Gastrocnemius medialis (tissue), 4 donors: ENCODE measurements around the gene FOXP2. TPM values are rescaled to one million over a fixed set of nuclear protein-coding genes. Genes with fewer than 3 reads are reported as not detected.

Experiments
- ATAC-seq, 2 donors: fragments of 150-250 bp; one replicate each; pipeline ENCODE4 v1.9.1; 2016
- DNase-seq, 2 donors: peaks; one replicate each; pipeline ENCODE4 v3.0.0-alpha.2; 2019
- H3K27ac ChIP-seq, 4 donors: fragments of 200-600 bp; sonication (generic); 1 replicate in 1 of 4; 2 replicates in 3 of 4; pipeline ENCODE4 v1.5.1; 2016 to 2018; ENCODE audit warnings: mild to moderate bottlenecking in 2 of 4, moderate library complexity in 1 of 4
- H3K27me3 ChIP-seq, 3 donors: fragments of 200-600 bp; sonication (generic) in 2 of 3; 1 replicate in 1 of 3; 2 replicates in 2 of 3; pipeline versions ENCODE4 v1.5.1 to v1.6.0; 2016 to 2019; ENCODE audit warnings: mild to moderate bottlenecking in 1 of 3, moderate library complexity in 1 of 3
- H3K36me3 ChIP-seq, 2 donors: fragments of 200-600 bp; sonication (generic) in 1 of 2; one replicate each; pipeline ENCODE4 v1.5.1; 2017 to 2018
- H3K4me1 ChIP-seq, 2 donors: fragments of 200-600 bp; sonication (generic) in 1 of 2; one replicate each; pipeline ENCODE4 v1.5.1; 2016 to 2017; ENCODE audit warnings: mild to moderate bottlenecking in 2 of 2
- H3K4me3 ChIP-seq, 4 donors: fragments of 200-600 bp; sonication (generic) in 3 of 4; 1 replicate in 1 of 4; 2 replicates in 3 of 4; pipeline ENCODE4 v1.5.1; 2016 to 2019; ENCODE audit warnings: mild to moderate bottlenecking in 2 of 4
- H3K9me3 ChIP-seq, 3 donors: fragments of 200-600 bp; sonication (generic) in 2 of 3; 1 replicate in 1 of 3; 2 replicates in 2 of 3; pipeline ENCODE4 v1.5.1; 2016 to 2019
- POLR2A ChIP-seq, 2 donors: fragments of 450-650 bp; IDR thresholded peaks; one replicate each; pipeline ENCODE4 v1.6.1; 2017; ENCODE audit warnings: antibody characterized with exemption in 2 of 2, mild to moderate bottlenecking in 2 of 2, moderate library complexity in 2 of 2
- in situ Hi-C, 4 donors: fragments of 200-750 bp; cut with MboI; loops; one replicate each; pipeline versions ENCODE4 v1.15.0 to v1.8.0; 2017; ENCODE audit warnings: low sequenced_read_pairs in 4 of 4
- intact Hi-C: fragments of 100-400 bp; cut with DNase I; formaldehyde crosslinking; loops from one replicate; pipeline ENCODE4 v1.15.1; 2023; ENCODE audit warnings: low total_unique reads
- total RNA-seq, 4 donors: library from RNA; depleted of rRNA; stranded (reverse); fragments of >200 nt; gene quantifications; one replicate each; pipeline versions ENCODE4 v1.1.0 to v1.2.3, GENCODE V29; 2016
- TF ChIP-seq, protein P1 (sequence below), 5 experiments: fragments of 450-650 bp in 3 of 5; fragments of 200-600 bp in 2 of 5; sonication (generic) in 2 of 5; IDR thresholded peaks in 4 of 5; conservative IDR thresholded peaks in 1 of 5; 1 replicate in 4 of 5; 2 replicates in 1 of 5; pipeline ENCODE4 v1.5.1; 2016 to 2019; ENCODE audit warnings: antibody characterized with exemption in 5 of 5, mild to moderate bottlenecking in 3 of 5, moderate library complexity in 3 of 5

The FOXP2 gene
- total RNA-seq, 4 donors from 2014 or later: 4.9 to 16.9 (median 7.5) TPM

DNA sequence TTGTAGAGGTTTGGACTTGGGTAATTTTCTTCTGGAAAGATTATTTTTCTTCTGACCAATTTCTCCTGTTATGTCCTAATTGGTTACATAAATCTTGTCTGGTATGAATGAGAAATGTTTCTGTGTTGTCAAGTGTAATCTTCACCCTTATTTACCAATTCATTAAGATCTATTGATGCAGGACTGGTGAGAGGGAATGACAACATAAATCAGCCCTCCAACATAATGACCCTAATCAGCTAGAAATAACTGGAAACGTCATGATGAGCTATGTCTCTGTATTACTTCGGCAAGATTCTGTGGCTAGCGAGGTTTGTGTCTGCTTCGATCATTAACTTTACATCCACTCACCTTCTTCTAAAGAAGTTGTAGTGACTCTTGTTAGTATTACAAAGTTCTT is 3.5 kb downstream of the FOXP2 start:
- peaks cover 71 to 74% of the 10 kb centered on the region in 2 donors for H3K4me1 ChIP-seq
- no peaks in the 10 kb centered on the region for H3K27me3 ChIP-seq
- H3K36me3 ChIP-seq: no peaks in the 10 kb centered on the region
- peak overlapping the region in 2 of 4 donors; percentile 17 to 45 for H3K4me3 ChIP-seq
- H3K27ac ChIP-seq: peak overlapping the region; percentile 2 to 84 (median 41)
- intact Hi-C loops: loop anchor here (5.0 to 10.0 kb wide), 3 partner anchors 117 to 503 kb away; partner anchors contain the start of gene PPP1R3A
- TF ChIP-seq, protein P1, sequence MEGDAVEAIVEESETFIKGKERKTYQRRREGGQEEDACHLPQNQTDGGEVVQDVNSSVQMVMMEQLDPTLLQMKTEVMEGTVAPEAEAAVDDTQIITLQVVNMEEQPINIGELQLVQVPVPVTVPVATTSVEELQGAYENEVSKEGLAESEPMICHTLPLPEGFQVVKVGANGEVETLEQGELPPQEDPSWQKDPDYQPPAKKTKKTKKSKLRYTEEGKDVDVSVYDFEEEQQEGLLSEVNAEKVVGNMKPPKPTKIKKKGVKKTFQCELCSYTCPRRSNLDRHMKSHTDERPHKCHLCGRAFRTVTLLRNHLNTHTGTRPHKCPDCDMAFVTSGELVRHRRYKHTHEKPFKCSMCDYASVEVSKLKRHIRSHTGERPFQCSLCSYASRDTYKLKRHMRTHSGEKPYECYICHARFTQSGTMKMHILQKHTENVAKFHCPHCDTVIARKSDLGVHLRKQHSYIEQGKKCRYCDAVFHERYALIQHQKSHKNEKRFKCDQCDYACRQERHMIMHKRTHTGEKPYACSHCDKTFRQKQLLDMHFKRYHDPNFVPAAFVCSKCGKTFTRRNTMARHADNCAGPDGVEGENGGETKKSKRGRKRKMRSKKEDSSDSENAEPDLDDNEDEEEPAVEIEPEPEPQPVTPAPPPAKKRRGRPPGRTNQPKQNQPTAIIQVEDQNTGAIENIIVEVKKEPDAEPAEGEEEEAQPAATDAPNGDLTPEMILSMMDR (IDR thresholded peaks at IDR 0.05 in 4 of 5, conservative IDR thresholded peaks at IDR 0.05 in 1 of 5): no peak
- TF ChIP-seq POLR2A (IDR thresholded peaks at IDR 0.05): no peak
- ATAC-seq (no peak), DNase-seq (no peak)
- in situ Hi-C loops: loop anchor here in 3 of 4 donors (10.0 to 25.0 kb wide), 3 partner anchors 331 to 506 kb away; partner anchors contain the start of gene PPP1R3A (in 1 of the 3)
- no peaks in the 10 kb centered on the region for H3K9me3 ChIP-seq

DNA sequence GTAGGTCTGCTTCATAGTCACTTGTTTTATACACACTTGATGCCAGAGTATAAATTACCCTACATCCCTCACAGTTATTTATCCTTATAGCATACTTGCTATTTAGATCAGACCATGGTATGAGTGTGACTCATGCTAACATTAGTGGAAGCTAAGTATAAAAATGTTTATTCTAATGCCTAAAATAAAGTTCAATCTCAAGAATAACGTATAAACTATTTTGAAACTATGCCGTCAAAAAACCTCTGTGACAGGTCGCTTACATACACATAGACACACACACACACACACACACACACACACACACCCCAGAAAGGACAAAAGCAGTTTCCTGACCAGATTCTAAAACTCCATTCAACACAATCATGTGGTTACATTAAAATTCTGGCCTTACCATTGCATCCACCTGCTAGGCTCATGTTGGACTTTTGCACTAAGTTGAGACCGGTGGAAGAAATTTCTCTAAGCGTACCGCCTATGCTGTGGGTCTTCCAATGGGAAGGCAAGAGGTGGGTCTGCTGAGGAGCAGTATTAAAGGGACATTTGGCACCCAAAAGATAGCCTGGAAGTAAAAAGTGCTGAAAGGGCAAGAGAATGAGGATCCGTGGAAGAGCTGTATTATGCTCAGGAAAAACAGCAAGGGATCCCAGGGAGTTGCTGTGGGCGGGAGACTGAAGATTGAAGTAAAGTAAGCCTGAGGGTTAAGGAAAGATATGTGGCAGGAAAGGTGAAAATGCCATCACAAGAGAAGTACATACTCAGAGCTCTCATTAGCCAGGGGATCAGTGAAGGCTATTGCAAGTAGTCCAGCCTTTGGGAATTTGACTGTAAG is 5.0 kb downstream of the FOXP2 start:
- intact Hi-C loops: loop anchor here (5.0 to 10.0 kb wide), 3 partner anchors 115 to 505 kb away; partner anchors contain the start of gene PPP1R3A
- no peak overlapping the region for H3K4me3 ChIP-seq

DNA sequence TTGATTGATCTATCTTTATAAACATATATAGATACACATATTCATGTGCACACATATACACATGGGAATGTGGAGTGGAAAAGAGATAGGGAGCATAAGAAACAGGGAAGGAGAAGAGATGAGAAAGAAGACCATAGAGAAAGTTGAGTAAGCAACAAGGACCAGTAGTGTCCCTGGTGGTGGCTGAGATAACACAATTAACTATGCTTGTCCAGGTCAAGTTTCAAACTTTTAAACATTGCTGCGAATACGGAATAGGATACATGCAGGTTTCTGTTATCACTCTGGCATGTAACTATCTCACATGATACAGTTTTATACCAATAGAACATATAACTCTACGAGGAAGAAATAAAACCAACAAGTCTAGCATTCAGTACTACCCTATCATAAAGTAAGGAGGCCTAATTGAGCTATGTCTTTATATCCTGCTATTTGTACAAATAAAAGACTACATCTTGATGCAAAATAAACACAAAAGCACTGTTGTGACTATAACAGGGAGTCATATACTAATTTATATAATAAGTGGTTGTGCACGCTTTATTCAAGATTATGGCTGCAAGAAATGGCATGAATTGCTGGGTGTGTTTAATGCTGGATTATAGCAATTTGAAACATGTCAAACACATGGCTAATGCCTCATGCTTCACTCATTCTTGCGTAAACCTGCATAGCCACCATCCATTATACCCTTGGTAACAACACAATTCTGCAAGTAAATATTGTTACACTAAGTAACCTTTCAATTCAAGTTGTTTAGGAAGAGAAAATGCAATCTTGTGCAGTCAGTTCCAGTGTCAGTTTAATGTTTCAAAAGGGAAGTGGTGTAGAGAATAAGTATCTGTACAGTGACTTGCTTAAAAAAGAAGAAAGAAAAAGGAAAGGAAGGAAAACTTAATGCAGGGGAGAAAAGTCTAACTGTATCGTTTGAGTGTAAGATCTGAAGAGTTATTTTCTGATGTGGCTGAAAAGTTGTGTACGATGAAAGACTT is 8.2 kb downstream of the FOXP2 start:
- no peak overlapping the region for H3K4me3 ChIP-seq
- H3K27ac ChIP-seq: peak overlapping the region in 3 of 4 donors; percentile 6 to 57 (median 19)
- peaks cover 43 to 66% of the 10 kb centered on the region in 2 donors for H3K4me1 ChIP-seq
- H3K9me3 ChIP-seq: no peaks in the 10 kb centered on the region
- DNase-seq (no peak), ATAC-seq (peak; percentile 41 to 75)
- intact Hi-C loops: no loop called here
- H3K36me3 ChIP-seq: no peaks in the 10 kb centered on the region
- H3K27me3 ChIP-seq: no peaks in the 10 kb centered on the region
- in situ Hi-C loops: loop anchor here in 3 of 4 donors (25.0 kb wide), 2 partner anchors 336 to 511 kb away; partner anchors contain the start of gene PPP1R3A (in 1 of the 3)
- TF ChIP-seq POLR2A (IDR thresholded peaks at IDR 0.05): no peak
- TF ChIP-seq, protein P1 (IDR thresholded peaks at IDR 0.05 in 4 of 5, conservative IDR thresholded peaks at IDR 0.05 in 1 of 5): peak in 3 of 5 experiments; percentile 12 to 50 (median 37)

More for the DNA sequence above, 5.0 kb downstream of the FOXP2 start:
- Histone ChIP-seq H3K9me3 (no peaks in the 10 kb centered on the region), H3K27ac (peak overlapping the region in 2 of 4 donors; percentile 54 to 84), H3K36me3 (no peaks in the 10 kb centered on the region), H3K4me1 (peaks cover 59 to 77% of the 10 kb centered on the region in 2 donors), H3K27me3 (no peaks in the 10 kb centered on the region)
- no peak for DNase-seq
- in situ Hi-C loops: loop anchor here in 3 of 4 donors (10.0 to 25.0 kb wide), 3 partner anchors 332 to 507 kb away; partner anchors contain the start of gene PPP1R3A (in 1 of the 3)
- TF ChIP-seq, protein P1 (IDR thresholded peaks at IDR 0.05 in 4 of 5, conservative IDR thresholded peaks at IDR 0.05 in 1 of 5): no peak
- TF ChIP-seq POLR2A (IDR thresholded peaks at IDR 0.05): no peak
- no peak for ATAC-seq

DNA sequence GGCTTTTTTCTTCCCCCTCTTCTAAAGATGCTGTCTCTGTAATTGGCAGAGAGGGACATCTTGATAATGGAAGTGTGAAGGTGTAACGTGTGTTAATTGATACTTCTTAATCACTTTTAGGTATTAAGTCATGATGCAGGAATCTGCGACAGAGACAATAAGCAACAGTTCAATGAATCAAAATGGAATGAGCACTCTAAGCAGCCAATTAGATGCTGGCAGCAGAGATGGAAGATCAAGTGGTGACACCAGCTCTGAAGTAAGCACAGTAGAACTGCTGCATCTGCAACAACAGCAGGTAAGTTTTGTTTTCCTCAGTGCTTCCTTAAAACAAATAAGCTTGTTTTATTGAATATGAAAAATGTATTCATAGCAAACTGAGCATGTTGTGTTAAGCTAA is 11.8 kb downstream of the FOXP2 start:
- intact Hi-C loops: no loop called here
- Histone ChIP-seq H3K4me1 (peaks cover 17 to 42% of the 10 kb centered on the region in 2 donors), H3K27me3 (no peaks in the 10 kb centered on the region), H3K27ac (no peak overlapping the region), H3K36me3 (no peaks in the 10 kb centered on the region), H3K9me3 (no peaks in the 10 kb centered on the region), H3K4me3 (no peak overlapping the region)
- ATAC-seq (no peak), DNase-seq (no peak)
- TF ChIP-seq POLR2A (IDR thresholded peaks at IDR 0.05): no peak
- TF ChIP-seq, protein P1 (IDR thresholded peaks at IDR 0.05 in 4 of 5, conservative IDR thresholded peaks at IDR 0.05 in 1 of 5): no peak
- in situ Hi-C loops: no loop called here
